RCC 7860 (cell line): ENCODE results near the gene TNFRSF9.
"Not testable (repeated sequence)": the region's sequence is repeated elsewhere in the genome, so short reads cannot be mapped to it uniquely, and the experiment has no call there.

Source experiments
- DNase-seq: peaks from one replicate; pipeline ENCODE4 v3.0.0-alpha.2; 2015; ENCODE audit warnings: low spot score
- FAIRE-seq: peaks from 2 replicates; lab custom pipeline; 2012; peaks lifted over from hg19 to GRCh38; lab: Jason Lieb, UNC

TNFRSF9 gene

GRCh38 chr1:7922301-7922700, 18.3 kb downstream of the TNFRSF9 start:
- FAIRE-seq (no peak), DNase-seq (no peak)

- FAIRE-seq (no peak), DNase-seq (no peak)
Observed at GRCh38 chr1:7921796-7922195, 18.8 kb downstream of the TNFRSF9 start.

GRCh38 chr1:7919880-7920279, 20.8 kb downstream of the TNFRSF9 start:
- FAIRE-seq (no peak), DNase-seq (no peak)

- DNase-seq, FAIRE-seq: not testable (repeated sequence)
Observed at GRCh38 chr1:7917971-7918370, 22.7 kb downstream of the TNFRSF9 start.

GRCh38 chr1:7916501-7916830, 24.2 kb downstream of the TNFRSF9 start:
- FAIRE-seq (no peak), DNase-seq (no peak)

- FAIRE-seq (no peak), DNase-seq (no peak)
Observed at GRCh38 chr1:7915826-7916500, 24.7 kb downstream of the TNFRSF9 start.

GRCh38 chr1:7912743-7913557, 27.7 kb downstream of the TNFRSF9 start:
- FAIRE-seq: no peak
- DNase-seq: no peak

GRCh38 chr1:7912145-7912544, 28.5 kb downstream of the TNFRSF9 start:
- FAIRE-seq (no peak), DNase-seq (no peak)

GRCh38 chr1:7905262-7905661, 35.4 kb downstream of the TNFRSF9 start:
- DNase-seq: no peak
- no peak for FAIRE-seq

- FAIRE-seq (no peak), DNase-seq (peak; percentile 52)
Observed at GRCh38 chr1:7902478-7903085, 38.1 kb downstream of the TNFRSF9 start.

- DNase-seq: peak; percentile 76
- peak; percentile 58 for FAIRE-seq
Observed at GRCh38 chr1:7899741-7900140, 40.9 kb downstream of the TNFRSF9 start.

GRCh38 chr1:7898962-7899361, 41.7 kb downstream of the TNFRSF9 start:
- DNase-seq (no peak), FAIRE-seq (no peak)

- DNase-seq (no peak), FAIRE-seq (no peak)
Observed at GRCh38 chr1:7896994-7897393, 43.6 kb downstream of the TNFRSF9 start.

- peak; percentile 33 for FAIRE-seq
Observed at GRCh38 chr1:7893529-7894180, 47.0 kb downstream of the TNFRSF9 start.

GRCh38 chr1:7891804-7892203, 48.8 kb downstream of the TNFRSF9 start:
- DNase-seq (no peak), FAIRE-seq (no peak)

More at GRCh38 chr1:7893529-7894180, 47.0 kb downstream of the TNFRSF9 start:
- DNase-seq: peak; percentile 32

GRCh38 chr1:7890853-7891252, 49.8 kb downstream of the TNFRSF9 start:
- FAIRE-seq: no peak

GRCh38 chr1:7888248-7889081, 52.2 kb downstream of the TNFRSF9 start:
- no peak for DNase-seq

More at GRCh38 chr1:7890853-7891252, 49.8 kb downstream of the TNFRSF9 start:
- no peak for DNase-seq

GRCh38 chr1:7886405-7886745, 54.3 kb downstream of the TNFRSF9 start:
- FAIRE-seq: no peak
- no peak for DNase-seq

More at GRCh38 chr1:7888248-7889081, 52.2 kb downstream of the TNFRSF9 start:
- no peak for FAIRE-seq

GRCh38 chr1:7885513-7886404, 54.9 kb downstream of the TNFRSF9 start:
- DNase-seq (no peak), FAIRE-seq (no peak)
